ENCODE measurements around the gene VCX2.
"Not testable (repeated sequence)": the region's sequence is repeated elsewhere in the genome, so short reads cannot be mapped to it uniquely, and the experiment has no call there.

VCX2 gene

GRCh38 chrX:8171169-8171568 lies at the start of gene VCX2:
TSS of gene VCX2 (minus strand) at chrX:8171267. CDS start at chrX:8170643, 624 bp downstream.
- not testable (repeated sequence) for DNase-seq

GRCh38 chrX:8204943-8205342 lies 33.9 kb upstream of the VCX2 start:
- DNase-seq = no peak

- DNase-seq = no peak
Measured at GRCh38 chrX:8204169-8204935, 33.3 kb upstream of the VCX2 start.

GRCh38 chrX:8201896-8202331 lies 30.8 kb upstream of the VCX2 start:
- no peak for DNase-seq

GRCh38 chrX:8196776-8197175 lies 25.7 kb upstream of the VCX2 start:
- DNase-seq = no peak

GRCh38 chrX:8194216-8194615 lies 23.1 kb upstream of the VCX2 start:
- DNase-seq = no peak

- no peak for DNase-seq
Measured at GRCh38 chrX:8192276-8192675, 21.2 kb upstream of the VCX2 start.

- DNase-seq = no peak
Measured at GRCh38 chrX:8191022-8191421, 20.0 kb upstream of the VCX2 start.

GRCh38 chrX:8190341-8190830 lies 19.3 kb upstream of the VCX2 start:
- no peak for DNase-seq

- DNase-seq = no peak
Measured at GRCh38 chrX:8189096-8189830, 18.2 kb upstream of the VCX2 start.

- DNase-seq = no peak
Measured at GRCh38 chrX:8183346-8183745, 12.3 kb upstream of the VCX2 start.

- DNase-seq = no peak
Measured at GRCh38 chrX:8179656-8180055, 8.6 kb upstream of the VCX2 start.

- not testable (repeated sequence) for DNase-seq
Measured at GRCh38 chrX:8154011-8154410, 17.1 kb downstream of the VCX2 start.

- DNase-seq = no peak
Measured at GRCh38 chrX:8147226-8147625, 23.8 kb downstream of the VCX2 start.

GRCh38 chrX:8144925-8145324 lies 26.1 kb downstream of the VCX2 start:
- no peak for DNase-seq

GRCh38 chrX:8141896-8142295 lies 29.2 kb downstream of the VCX2 start:
- no peak for DNase-seq

- DNase-seq = no peak
Measured at GRCh38 chrX:8140986-8141744, 29.9 kb downstream of the VCX2 start.

GRCh38 chrX:8139716-8140115 lies 31.4 kb downstream of the VCX2 start:
- no peak for DNase-seq

GRCh38 chrX:8138252-8138651 lies 32.8 kb downstream of the VCX2 start:
- no peak for DNase-seq

- DNase-seq = no peak
Measured at GRCh38 chrX:8126648-8127047, 44.4 kb downstream of the VCX2 start.

GRCh38 chrX:8126092-8126491 lies 45.0 kb downstream of the VCX2 start:
- no peak for DNase-seq

GRCh38 chrX:8125566-8125965 lies 45.5 kb downstream of the VCX2 start:
- no peak for DNase-seq

- no peak for DNase-seq
Measured at GRCh38 chrX:8122538-8122937, 48.5 kb downstream of the VCX2 start.
